Measurements from ENCODE around the gene SHTN1. TPM values are rescaled to one million over a fixed set of nuclear protein-coding genes. Genes with fewer than 3 reads are reported as not detected.

SHTN1 gene
- total and polyA plus RNA-seq, 2 donors (not counting 1 experiment from before 2014, with no cell fraction given), result 0.06 to 0.34 TPM

GRCh38 chr10:116989439-116989838, 15.5 kb downstream of the SHTN1 start:
- Histone ChIP-seq H4K20me1 (ENCODE audit: control insufficient read depth, insufficient read depth, low read length, poor library complexity, severe bottlenecking) (no peaks in the 10 kb centered on the region), H3K79me2 (ENCODE audit: control insufficient read depth, insufficient read depth, low read length) (no peaks in the 10 kb centered on the region), H3K27ac (ENCODE audit: low read length in 2 of 2) (no peak overlapping the region), H3K27me3 (replicated peaks in 1 of 4; ENCODE audit: control extremely low read depth in 1 of 4, control insufficient read depth in 3 of 4, insufficient read depth in 4 of 4, low read length in 3 of 4) (no peaks in the 10 kb centered on the region), H3K4me1 (ENCODE audit: control insufficient read depth in 2 of 2, insufficient read depth in 2 of 2, low read length in 2 of 2) (no peaks in the 10 kb centered on the region), H3K9ac (ENCODE audit: low read length) (no peak overlapping the region), H3K4me3 (ENCODE audit: control extremely low read depth in 1 of 5, extremely low read depth in 1 of 5, insufficient read depth in 1 of 5, low read depth in 2 of 5, low read length in 4 of 5) (no peak overlapping the region), H3K9me3 (ENCODE audit: control extremely low read depth in 1 of 3, control insufficient read depth in 2 of 3, insufficient read depth in 1 of 3, low read length in 2 of 3) (no peaks in the 10 kb centered on the region), H3K4me2 (replicated peaks; ENCODE audit: low read depth, low read length, poor library complexity, severe bottlenecking) (no peak overlapping the region), H2AFZ (ENCODE audit: insufficient read depth, low read depth, low read length, poor library complexity, severe bottlenecking) (no peak overlapping the region), H3K36me3 (replicated peaks in 1 of 2; ENCODE audit: control extremely low read depth in 1 of 2, control insufficient read depth in 1 of 2, extremely low read depth in 1 of 2, insufficient read depth in 2 of 2, low read length in 1 of 2) (no peaks in the 10 kb centered on the region)
- WGBS (ENCODE audit: insufficient coverage), result 44% methylated on average over 1 of the region's 4 CpGs
- CTCF ChIA-PET, result no interaction called here
- H3K4me3 Mint-ChIP-seq, result no peak overlapping the region
- H3K4me1 Mint-ChIP-seq, result no peaks in the 10 kb centered on the region
- H3K9me3 Mint-ChIP-seq (ENCODE audit: insufficient read depth), result no peaks in the 10 kb centered on the region
- peaks cover 7% of the 10 kb centered on the region for H3K27me3 Mint-ChIP-seq
- no peak for DNase-seq
- ATAC-seq (ENCODE audit: low read depth), result no peak
- TF ChIP-seq CTCF (IDR thresholded peaks at IDR 0.05) (no peak), EZH2 (IDR thresholded peaks at IDR 0.05; ENCODE audit: borderline replicate concordance, insufficient read depth, low read depth, low read length, poor library complexity, severe bottlenecking) (no peak)
- intact Hi-C loops (cut with micrococcal nuclease), result no loop called here
- POLR2A ChIA-PET, result no interaction called here
- H3K27ac Mint-ChIP-seq, result no peak overlapping the region

GRCh38 chr10:116988311-116988710, 16.7 kb downstream of the SHTN1 start:
- no peaks in the 10 kb centered on the region for H3K36me3 ChIP-seq (replicated peaks in 1 of 2; ENCODE audit: control extremely low read depth in 1 of 2, control insufficient read depth in 1 of 2, extremely low read depth in 1 of 2, insufficient read depth in 2 of 2, low read length in 1 of 2)
- intact Hi-C loops (cut with micrococcal nuclease), result no loop called here
- DNase-seq (no peak), ATAC-seq (ENCODE audit: low read depth) (no peak)
- no peaks in the 10 kb centered on the region for H3K4me1 Mint-ChIP-seq
- CTCF ChIA-PET, result no interaction called here
- no peak overlapping the region for H2AFZ ChIP-seq (ENCODE audit: insufficient read depth, low read depth, low read length, poor library complexity, severe bottlenecking)
- POLR2A ChIA-PET, result no interaction called here
- no peaks in the 10 kb centered on the region for H3K9me3 ChIP-seq (ENCODE audit: control extremely low read depth in 1 of 3, control insufficient read depth in 2 of 3, insufficient read depth in 1 of 3, low read length in 2 of 3)
- H3K9ac ChIP-seq (ENCODE audit: low read length), result no peak overlapping the region
- no peaks in the 10 kb centered on the region for H3K27me3 ChIP-seq (replicated peaks in 1 of 4; ENCODE audit: control extremely low read depth in 1 of 4, control insufficient read depth in 3 of 4, insufficient read depth in 4 of 4, low read length in 3 of 4)
- no peaks in the 10 kb centered on the region for H3K79me2 ChIP-seq (ENCODE audit: control insufficient read depth, insufficient read depth, low read length)
- H4K20me1 ChIP-seq (ENCODE audit: control insufficient read depth, insufficient read depth, low read length, poor library complexity, severe bottlenecking), result no peaks in the 10 kb centered on the region
- no peak overlapping the region for H3K4me3 Mint-ChIP-seq
- H3K27ac Mint-ChIP-seq, result no peak overlapping the region
- H3K4me1 ChIP-seq (ENCODE audit: control insufficient read depth in 2 of 2, insufficient read depth in 2 of 2, low read length in 2 of 2), result no peaks in the 10 kb centered on the region
- H3K4me3 ChIP-seq (ENCODE audit: control extremely low read depth in 1 of 5, extremely low read depth in 1 of 5, insufficient read depth in 1 of 5, low read depth in 2 of 5, low read length in 4 of 5), result no peak overlapping the region
- TF ChIP-seq EZH2 (IDR thresholded peaks at IDR 0.05; ENCODE audit: borderline replicate concordance, insufficient read depth, low read depth, low read length, poor library complexity, severe bottlenecking), result no peak
- no peak for TF ChIP-seq CTCF (IDR thresholded peaks at IDR 0.05)
- H3K27me3 Mint-ChIP-seq, result peaks cover 7% of the 10 kb centered on the region
- H3K27ac ChIP-seq (ENCODE audit: low read length in 2 of 2), result no peak overlapping the region
- no peak overlapping the region for H3K4me2 ChIP-seq (replicated peaks; ENCODE audit: low read depth, low read length, poor library complexity, severe bottlenecking)
- H3K9me3 Mint-ChIP-seq (ENCODE audit: insufficient read depth), result no peaks in the 10 kb centered on the region

All from B cell (primary cell).